T-cell (primary cell): ENCODE data around the gene PIK3R6. TPM values are rescaled to one million over a fixed set of nuclear protein-coding genes. Genes with fewer than 3 reads are reported as not detected.

Experiments used
- ATAC-seq, 4 experiments: fragments of 200-7000 bp in 3 of 4; fragments of 150-1000 bp in 1 of 4; cut with Tn5 transposase; replicated peaks in 1 of 4; 1 replicate in 3 of 4; 2 replicates in 1 of 4; pipeline ENCODE4 v1.10.0; 2021; ENCODE audit warnings: moderate library complexity in 3 of 4, mild to moderate bottlenecking in 2 of 4, moderate number of reproducible peaks in 1 of 4
- CTCF ChIA-PET, 2 donors: fragments of 300-600 bp; sonication (Branson Sonifier 250); formaldehyde crosslinking; loops; one replicate each; lab custom pipeline; 2022; ENCODE audit warnings: antibody characterized with exemption in 2 of 2; lab: Charles Lee
- POLR2A ChIA-PET, 2 donors: fragments of 300-600 bp; sonication (Branson Sonifier 250); formaldehyde crosslinking; loops; one replicate each; lab custom pipeline; 2022; ENCODE audit warnings: antibody characterized with exemption in 2 of 2; lab: Charles Lee
- DNase-seq, 35 experiments: peaks; one replicate each; pipeline versions ENCODE4 v3.0.0 to v3.0.0-alpha.2; 2013 to 2023
- H3K27ac ChIP-seq: one replicate; pipeline ENCODE4 v1.5.1; 2013; ENCODE audit warnings: low read length
- H3K27me3 ChIP-seq, 2 experiments: replicated peaks in 1 of 2; 1 replicate in 1 of 2; 2 replicates in 1 of 2; pipeline versions ENCODE4 v1.6.1 to v1.7.0; 2013; ENCODE audit warnings: low read length in 1 of 2, mixed read lengths in 1 of 2; ENCODE audit not compliant: control insufficient read depth in 2 of 2, insufficient read depth in 2 of 2; ENCODE audit errors: extremely low read depth in 1 of 2
- H3K36me3 ChIP-seq, 2 donors: 1 replicate in 1 of 2; 2 replicates in 1 of 2; pipeline versions ENCODE4 v1.6.1 to v1.7.0; 2013; ENCODE audit warnings: low read length in 1 of 2; ENCODE audit not compliant: control insufficient read depth in 2 of 2, insufficient read depth in 1 of 2; ENCODE audit errors: extremely low read depth in 1 of 2
- H3K4me1 ChIP-seq, 2 experiments: 1 replicate in 1 of 2; 2 replicates in 1 of 2; pipeline versions ENCODE4 v1.6.1 to v1.7.0; 2013; ENCODE audit warnings: low read length in 2 of 2, mixed read lengths in 1 of 2; ENCODE audit not compliant: insufficient read depth in 2 of 2, control insufficient read depth in 1 of 2; ENCODE audit errors: extremely low read depth in 1 of 2
- H3K4me3 ChIP-seq, 2 donors: 1 replicate in 1 of 2; 2 replicates in 1 of 2; pipeline versions ENCODE4 v1.5.1 to v1.7.0; 2013; ENCODE audit warnings: mild to moderate bottlenecking in 2 of 2, low read length in 1 of 2, moderate library complexity in 1 of 2; ENCODE audit not compliant: control insufficient read depth in 1 of 2; ENCODE audit errors: extremely low read depth in 1 of 2
- H3K9me3 ChIP-seq: 2 replicates; pipeline ENCODE4 v1.7.0; 2013
- H3K27ac Mint-ChIP-seq, 2 donors: one replicate each; pipeline ENCODE4 v1.8.0; 2020 to 2021; ENCODE audit warnings: mild to moderate bottlenecking in 2 of 2, mixed read lengths in 2 of 2
- H3K27me3 Mint-ChIP-seq, 2 donors: one replicate each; pipeline ENCODE4 v1.8.0; 2021 to 2022; ENCODE audit warnings: mixed read lengths in 2 of 2
- H3K36me3 Mint-ChIP-seq: one replicate; pipeline ENCODE4 v1.8.0; 2021; ENCODE audit warnings: mixed read lengths
- H3K4me1 Mint-ChIP-seq, 3 donors: one replicate each; pipeline ENCODE4 v1.8.0; 2020 to 2022; ENCODE audit warnings: mixed read lengths in 3 of 3, mild to moderate bottlenecking in 1 of 3
- H3K4me3 Mint-ChIP-seq, 3 donors: one replicate each; pipeline ENCODE4 v1.8.0; 2020 to 2022; ENCODE audit warnings: mild to moderate bottlenecking in 3 of 3, mixed read lengths in 3 of 3, moderate library complexity in 3 of 3
- H3K9me3 Mint-ChIP-seq, 3 donors: one replicate each; pipeline ENCODE4 v1.8.0; 2020 to 2022; ENCODE audit warnings: mixed read lengths in 3 of 3
- WGBS: methylation state at CpG from one replicate; pipeline ENCODE4 v1.1.5; 2013; ENCODE audit warnings: missing lambda C conversion rate; ENCODE audit not compliant: insufficient coverage; 5-methylcytosine and 5-hydroxymethylcytosine counted together
- total RNA-seq, 35 experiments: library from RNA in 6 of 35; stranded (reverse) in 6 of 35; fragments of 120-200 nt in 1 of 35; gene quantifications; one replicate each; pipeline versions ENCODE4 v1.2.1 to v1.2.4 and lab custom pipeline; 2013 to 2026

Gene PIK3R6
- total RNA-seq, 5 donors from 2014 or later (not counting 1 experiment from before 2014, with no cell fraction given) = 0.53 to 1.4 (median 0.72) TPM

DNA sequence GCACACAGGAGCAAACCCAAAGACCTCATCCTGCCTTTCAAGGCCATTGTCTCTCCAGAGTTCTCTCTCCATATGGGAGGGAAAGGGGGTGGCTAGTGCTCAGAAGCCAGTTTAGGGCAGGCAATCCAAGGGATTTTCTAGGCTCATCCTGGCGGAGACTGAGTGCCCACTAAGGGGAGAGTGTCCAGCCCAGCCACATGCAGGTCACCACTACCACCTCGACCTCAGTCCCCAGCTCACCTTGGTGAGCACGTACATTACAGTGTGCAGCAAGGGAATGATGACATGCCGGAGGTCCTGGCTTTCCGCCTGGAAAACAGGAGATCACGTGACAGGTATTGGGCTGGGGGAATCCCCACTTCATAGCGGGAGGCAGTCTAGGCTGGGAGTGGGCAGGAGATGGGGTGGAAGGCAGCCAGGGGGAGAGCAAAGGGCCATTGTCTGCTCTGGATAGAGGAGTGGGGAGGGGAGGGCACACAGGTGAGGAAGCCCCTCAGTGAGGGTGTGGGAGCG is 29.9 kb downstream of the PIK3R6 start:
- H3K4me1 ChIP-seq = no peaks in the 10 kb centered on the region
- no peaks in the 10 kb centered on the region for H3K9me3 ChIP-seq
- no peak for ATAC-seq
- peaks cover 0 to 11% of the 10 kb centered on the region in 2 donors for H3K36me3 ChIP-seq
- no peak overlapping the region for H3K27ac Mint-ChIP-seq
- H3K4me3 ChIP-seq = no peak overlapping the region
- no peaks in the 10 kb centered on the region for H3K9me3 Mint-ChIP-seq
- no peak overlapping the region for H3K4me3 Mint-ChIP-seq
- ChIA-PET POLR2A (no interaction called here), CTCF (no interaction called here)
- H3K4me1 Mint-ChIP-seq = no peaks in the 10 kb centered on the region
- H3K27ac ChIP-seq = no peak overlapping the region
- H3K27me3 ChIP-seq = no peaks in the 10 kb centered on the region
- H3K27me3 Mint-ChIP-seq = no peaks in the 10 kb centered on the region
- DNase-seq = no peak
- H3K36me3 Mint-ChIP-seq = peaks cover 4% of the 10 kb centered on the region
- WGBS = 70% methylated on average over 6 of the region's 8 CpGs

DNA sequence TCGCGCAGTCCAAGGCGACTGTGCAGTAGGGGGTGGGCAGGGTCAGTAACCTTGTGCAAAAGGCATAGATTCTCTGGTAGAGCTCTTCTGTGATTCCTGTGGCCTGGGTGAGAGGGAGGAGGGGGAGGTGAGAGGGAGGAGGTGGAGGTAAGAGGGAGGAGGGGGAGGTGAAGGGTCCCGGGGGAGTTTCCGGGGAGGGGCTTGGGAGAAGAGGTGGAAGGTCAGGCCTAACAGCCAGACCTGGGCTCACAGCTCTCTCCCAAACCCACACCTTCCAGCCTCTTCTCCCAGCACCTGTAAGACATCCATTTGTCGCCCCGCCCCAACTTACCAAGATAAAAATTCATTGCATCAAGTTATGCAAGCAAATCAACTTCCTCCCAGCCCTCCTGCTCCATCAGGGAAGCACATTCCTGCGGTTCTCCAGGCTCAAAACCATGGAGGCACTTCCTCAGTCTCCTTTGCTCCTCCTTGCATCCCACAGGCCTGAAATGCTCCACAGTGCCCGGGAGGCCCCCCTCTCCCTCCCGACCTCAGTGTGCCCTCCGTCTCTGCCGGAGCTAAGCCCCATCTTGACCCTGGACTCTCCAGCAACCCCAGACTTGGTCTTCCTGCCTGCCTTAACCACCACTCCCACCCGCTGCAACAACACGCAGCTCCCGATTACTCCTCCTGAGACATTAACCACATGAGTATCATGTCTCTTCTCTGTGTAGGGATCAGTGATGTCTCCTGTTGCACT is 30.5 kb downstream of the PIK3R6 start:
- H3K4me3 Mint-ChIP-seq = no peak overlapping the region
- POLR2A ChIA-PET = no interaction called here
- Histone ChIP-seq H3K27ac (no peak overlapping the region), H3K4me1 (no peaks in the 10 kb centered on the region), H3K4me3 (no peak overlapping the region), H3K36me3 (peaks cover 0 to 11% of the 10 kb centered on the region in 2 donors), H3K9me3 (no peaks in the 10 kb centered on the region), H3K27me3 (no peaks in the 10 kb centered on the region)
- no peak for ATAC-seq
- peaks cover 4% of the 10 kb centered on the region for H3K36me3 Mint-ChIP-seq
- CTCF ChIA-PET = interaction anchor here in 1 of 2 donors (0.7 kb wide), 1 partner anchor 10 kb away, joined by 3 read pairs; no protein-coding TSS in a partner anchor
- no peaks in the 10 kb centered on the region for H3K27me3 Mint-ChIP-seq
- DNase-seq = no peak
- H3K9me3 Mint-ChIP-seq = no peaks in the 10 kb centered on the region
- no peak overlapping the region for H3K27ac Mint-ChIP-seq
- H3K4me1 Mint-ChIP-seq = no peaks in the 10 kb centered on the region
- WGBS = 95% methylated on average over 7 of the region's 15 CpGs

DNA sequence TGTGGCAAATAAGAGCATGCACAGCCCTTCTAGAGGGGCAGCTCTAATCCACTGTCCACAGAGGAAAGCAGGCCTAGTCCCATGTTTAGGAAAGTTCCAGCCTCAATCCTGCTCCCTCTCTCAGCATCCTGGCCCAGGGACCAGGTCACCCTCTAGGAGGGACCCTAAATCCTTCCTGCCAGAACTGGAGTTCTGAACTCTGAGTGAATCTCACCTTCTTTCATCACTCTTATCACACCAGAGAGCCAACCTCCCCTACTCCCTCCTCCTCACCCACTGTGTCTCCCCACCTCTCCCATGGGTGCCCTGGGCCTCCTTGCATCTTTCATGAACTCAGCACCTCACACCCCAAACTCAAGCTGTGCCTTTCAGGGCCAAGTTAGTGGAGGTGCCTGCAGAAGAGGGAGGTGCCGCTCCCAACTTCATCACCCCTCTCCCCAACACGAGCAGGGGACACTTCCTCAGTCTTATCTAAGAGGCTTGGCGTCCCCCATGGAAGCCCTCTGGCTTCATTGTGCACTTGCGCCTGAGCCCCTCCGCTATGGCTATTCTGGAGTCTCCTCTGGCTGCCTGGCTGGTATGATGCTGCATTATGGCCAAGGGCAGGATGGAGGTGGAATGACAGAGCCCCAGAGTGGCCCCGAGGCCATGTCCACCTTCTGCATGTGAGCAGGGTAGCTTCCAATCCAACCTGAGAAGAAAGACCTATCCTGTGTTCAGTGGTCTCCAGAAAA is 31.7 kb downstream of the PIK3R6 start:
- ATAC-seq (no peak), DNase-seq (no peak)
- CTCF ChIA-PET = no interaction called here
- Histone ChIP-seq H3K4me3 (no peak overlapping the region), H3K36me3 (peaks cover 0 to 13% of the 10 kb centered on the region in 2 donors), H3K9me3 (no peaks in the 10 kb centered on the region), H3K4me1 (no peaks in the 10 kb centered on the region), H3K27me3 (no peaks in the 10 kb centered on the region), H3K27ac (no peak overlapping the region)
- no peak overlapping the region for H3K4me3 Mint-ChIP-seq
- H3K36me3 Mint-ChIP-seq = peaks cover 4% of the 10 kb centered on the region
- no CpG with 5 or more reads among the region's 6 CpGs for WGBS
- H3K9me3 Mint-ChIP-seq = no peaks in the 10 kb centered on the region
- no peaks in the 10 kb centered on the region for H3K4me1 Mint-ChIP-seq
- no peak overlapping the region for H3K27ac Mint-ChIP-seq
- POLR2A ChIA-PET = no interaction called here
- no peaks in the 10 kb centered on the region for H3K27me3 Mint-ChIP-seq

DNA sequence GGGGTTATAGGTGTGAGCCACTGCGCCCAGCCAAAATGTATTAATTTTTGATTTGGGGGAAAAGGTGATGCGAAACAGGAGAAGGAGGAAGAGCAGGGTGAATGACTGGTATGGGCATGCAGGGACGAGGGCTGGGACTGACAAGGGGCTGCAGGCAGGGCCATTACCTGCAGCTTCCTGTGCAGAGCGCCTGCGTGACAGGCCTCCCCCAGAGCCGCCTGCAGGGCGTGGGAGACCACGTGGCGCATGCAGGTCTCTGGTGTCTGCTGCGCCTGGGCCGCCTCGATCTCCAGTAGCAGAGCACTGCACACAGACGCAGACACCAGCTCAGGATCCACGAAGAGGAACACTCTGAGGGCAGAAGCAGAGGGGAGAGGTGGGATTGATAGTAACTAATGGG is 32.4 kb downstream of the PIK3R6 start:
- H3K27ac ChIP-seq = no peak overlapping the region
- POLR2A ChIA-PET = no interaction called here
- H3K27me3 ChIP-seq = no peaks in the 10 kb centered on the region
- no peaks in the 10 kb centered on the region for H3K4me1 ChIP-seq
- CTCF ChIA-PET = no interaction called here
- H3K4me3 ChIP-seq = no peak overlapping the region
- H3K27ac Mint-ChIP-seq = no peak overlapping the region
- H3K27me3 Mint-ChIP-seq = no peaks in the 10 kb centered on the region
- no peaks in the 10 kb centered on the region for H3K9me3 ChIP-seq
- WGBS = 95% methylated on average over 14 of the region's 14 CpGs
- H3K9me3 Mint-ChIP-seq = no peaks in the 10 kb centered on the region
- DNase-seq (no peak), ATAC-seq (no peak)
- no peaks in the 10 kb centered on the region for H3K4me1 Mint-ChIP-seq
- peaks cover 4% of the 10 kb centered on the region for H3K36me3 Mint-ChIP-seq
- peaks cover 0 to 13% of the 10 kb centered on the region in 2 donors for H3K36me3 ChIP-seq
- H3K4me3 Mint-ChIP-seq = no peak overlapping the region

DNA sequence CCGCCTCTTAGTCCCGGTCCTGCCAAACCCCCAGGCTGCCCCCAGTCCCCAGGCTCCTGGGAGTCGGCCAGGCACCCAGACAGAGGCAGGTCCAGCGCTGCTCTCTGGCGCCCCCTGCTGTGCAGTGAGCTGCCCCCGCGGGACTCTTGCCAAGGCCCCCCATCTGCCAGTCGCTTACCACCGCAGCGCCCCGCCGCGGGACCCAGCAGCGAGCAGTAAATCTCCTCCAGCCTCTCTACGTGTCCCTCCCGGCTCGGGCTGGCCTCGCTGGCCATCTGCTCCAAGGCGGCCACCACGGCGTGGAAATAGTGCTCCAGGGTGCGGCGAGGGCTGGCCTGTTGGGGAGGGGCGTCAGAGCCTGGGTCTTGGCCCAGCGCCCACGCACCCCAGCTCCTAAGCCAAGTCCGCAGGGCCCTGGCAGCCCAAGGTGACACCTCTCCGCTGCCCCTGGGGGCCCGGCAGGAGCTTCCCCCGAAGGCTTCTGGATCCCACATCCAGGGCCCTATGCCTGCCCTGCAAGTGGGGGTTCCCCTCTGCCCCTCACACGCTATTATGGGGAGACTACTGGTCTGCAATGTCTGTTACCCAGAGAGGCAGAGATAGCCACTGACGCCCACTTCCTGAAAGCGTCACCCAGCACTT is 34.6 kb downstream of the PIK3R6 start:
- no peak overlapping the region for H3K27ac Mint-ChIP-seq
- CTCF ChIA-PET = no interaction called here
- POLR2A ChIA-PET = no interaction called here

DNA sequence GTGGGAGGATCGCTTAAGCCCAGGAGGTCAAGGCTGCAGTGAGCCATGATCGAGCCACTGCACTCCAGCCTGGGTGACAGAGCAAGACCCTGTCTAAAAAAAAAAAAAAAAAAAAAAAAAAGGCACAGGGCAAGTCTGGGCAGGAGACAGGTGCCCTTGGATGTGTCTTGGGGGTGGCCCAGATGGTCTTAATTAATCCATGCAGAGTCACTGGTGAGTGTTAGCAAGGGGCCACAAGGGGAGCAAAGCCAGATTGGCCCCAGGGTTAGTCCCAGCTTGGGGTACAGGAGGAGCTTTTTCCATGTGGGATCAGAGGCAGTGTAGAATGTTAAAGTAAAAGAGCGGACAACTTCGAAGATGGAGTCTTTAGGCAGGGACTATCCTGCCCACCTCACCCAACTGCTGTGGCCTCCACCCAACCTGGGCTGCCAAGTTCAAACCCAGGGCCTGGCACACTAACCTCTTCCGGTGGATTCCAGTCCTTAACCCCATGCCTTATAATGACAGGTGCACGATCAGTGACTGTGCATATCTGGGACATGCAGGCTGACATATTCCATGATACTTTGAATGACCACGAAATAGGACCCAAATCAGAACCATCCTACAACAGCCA is 36.1 kb downstream of the PIK3R6 start:
- no peak overlapping the region for H3K4me3 ChIP-seq
- DNase-seq = no peak
- 100% methylated on average over 4 of the region's 7 CpGs for WGBS
- Mint-ChIP-seq H3K4me3 (no peak overlapping the region), H3K36me3 (peaks cover 4% of the 10 kb centered on the region), H3K27ac (no peak overlapping the region), H3K9me3 (no peaks in the 10 kb centered on the region), H3K27me3 (no peaks in the 10 kb centered on the region), H3K4me1 (no peaks in the 10 kb centered on the region)
- H3K36me3 ChIP-seq = peaks cover 0 to 5% of the 10 kb centered on the region in 2 donors
- ChIA-PET CTCF (no interaction called here), POLR2A (interaction anchor here in 1 of 2 donors (0.7 kb wide), 1 partner anchor 24 kb away, joined by 3 read pairs; no protein-coding TSS in a partner anchor)
- peaks cover 0 to 2% of the 10 kb centered on the region in 2 experiments for H3K27me3 ChIP-seq
- H3K9me3 ChIP-seq = no peaks in the 10 kb centered on the region
- ATAC-seq = no peak
- H3K27ac ChIP-seq = no peak overlapping the region
- H3K4me1 ChIP-seq = no peaks in the 10 kb centered on the region

More for the DNA sequence above, 34.6 kb downstream of the PIK3R6 start:
- Mint-ChIP-seq H3K36me3 (peaks cover 4% of the 10 kb centered on the region), H3K4me1 (no peaks in the 10 kb centered on the region), H3K9me3 (no peaks in the 10 kb centered on the region), H3K27me3 (no peaks in the 10 kb centered on the region), H3K4me3 (no peak overlapping the region)
- ATAC-seq (no peak), DNase-seq (peak in 12 of 35 experiments; percentile 3 to 36 (median 10))
- Histone ChIP-seq H3K27ac (no peak overlapping the region), H3K4me1 (no peaks in the 10 kb centered on the region), H3K9me3 (no peaks in the 10 kb centered on the region), H3K36me3 (peaks cover 0 to 9% of the 10 kb centered on the region in 2 donors), H3K4me3 (no peak overlapping the region), H3K27me3 (peaks cover 0 to 2% of the 10 kb centered on the region in 2 experiments)
- WGBS = 88% methylated on average over 31 of the region's 33 CpGs
